ENCODE measurements around the gene SDR42E2.

- TF ChIP-seq CTCF (IDR thresholded peaks at IDR 0.05) (no peak), POLR2A (IDR thresholded peaks at IDR 0.05) (no peak), POLR2AphosphoS5 (IDR thresholded peaks at IDR 0.05) (peak; percentile 73)
These were observed 44.8 kb downstream of the SDR42E2 start for GRCh38 chr16:22206842-22207714.
